ENCODE measurements around the gene NECTIN4.
A peak's percentile ranks its signal among the peaks of the same experiment; 100 is the strongest.
"Not testable (repeated sequence)": the region's sequence is repeated elsewhere in the genome, so short reads cannot be mapped to it uniquely, and the experiment has no call there.

NECTIN4 gene

DNA sequence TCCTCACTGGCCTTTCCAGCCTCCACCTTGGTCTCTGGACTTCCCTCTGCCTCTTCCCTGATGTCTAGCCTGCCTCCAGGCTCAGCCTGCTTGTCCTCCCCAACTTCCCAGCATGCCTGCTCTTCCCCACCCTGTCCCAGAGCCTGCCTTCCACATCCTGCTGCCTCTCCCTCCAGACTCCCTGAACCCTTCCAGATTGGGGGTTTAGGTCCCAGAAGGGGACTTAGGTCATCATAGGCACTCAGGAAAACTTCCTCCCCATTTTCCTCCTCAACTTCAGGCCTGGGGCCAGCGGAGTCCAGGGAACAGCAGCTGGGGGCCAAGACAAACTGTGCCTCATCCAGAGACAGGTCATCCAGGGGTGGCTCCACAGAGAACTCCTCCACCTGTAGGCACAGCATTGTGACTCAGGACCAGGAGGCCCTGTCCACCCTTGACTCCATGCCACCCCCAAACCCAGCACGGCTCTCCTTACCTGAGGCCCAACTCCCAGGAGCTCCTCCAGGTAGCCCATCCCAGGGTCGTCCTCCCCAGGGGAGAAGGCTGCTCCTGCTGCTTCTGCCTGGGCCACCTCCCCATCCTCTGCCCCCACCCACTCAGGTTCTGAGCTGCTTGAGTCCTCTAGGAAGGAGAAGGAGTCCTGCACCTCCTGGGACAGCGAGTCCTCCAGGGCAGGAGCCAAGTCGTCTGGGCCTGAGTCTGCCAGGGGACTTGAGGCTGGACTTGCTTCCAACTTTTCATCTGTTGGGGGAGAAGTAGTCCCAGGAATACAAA lies 40.2 kb downstream of the NECTIN4 start:
- no peak for DNase-seq

DNA sequence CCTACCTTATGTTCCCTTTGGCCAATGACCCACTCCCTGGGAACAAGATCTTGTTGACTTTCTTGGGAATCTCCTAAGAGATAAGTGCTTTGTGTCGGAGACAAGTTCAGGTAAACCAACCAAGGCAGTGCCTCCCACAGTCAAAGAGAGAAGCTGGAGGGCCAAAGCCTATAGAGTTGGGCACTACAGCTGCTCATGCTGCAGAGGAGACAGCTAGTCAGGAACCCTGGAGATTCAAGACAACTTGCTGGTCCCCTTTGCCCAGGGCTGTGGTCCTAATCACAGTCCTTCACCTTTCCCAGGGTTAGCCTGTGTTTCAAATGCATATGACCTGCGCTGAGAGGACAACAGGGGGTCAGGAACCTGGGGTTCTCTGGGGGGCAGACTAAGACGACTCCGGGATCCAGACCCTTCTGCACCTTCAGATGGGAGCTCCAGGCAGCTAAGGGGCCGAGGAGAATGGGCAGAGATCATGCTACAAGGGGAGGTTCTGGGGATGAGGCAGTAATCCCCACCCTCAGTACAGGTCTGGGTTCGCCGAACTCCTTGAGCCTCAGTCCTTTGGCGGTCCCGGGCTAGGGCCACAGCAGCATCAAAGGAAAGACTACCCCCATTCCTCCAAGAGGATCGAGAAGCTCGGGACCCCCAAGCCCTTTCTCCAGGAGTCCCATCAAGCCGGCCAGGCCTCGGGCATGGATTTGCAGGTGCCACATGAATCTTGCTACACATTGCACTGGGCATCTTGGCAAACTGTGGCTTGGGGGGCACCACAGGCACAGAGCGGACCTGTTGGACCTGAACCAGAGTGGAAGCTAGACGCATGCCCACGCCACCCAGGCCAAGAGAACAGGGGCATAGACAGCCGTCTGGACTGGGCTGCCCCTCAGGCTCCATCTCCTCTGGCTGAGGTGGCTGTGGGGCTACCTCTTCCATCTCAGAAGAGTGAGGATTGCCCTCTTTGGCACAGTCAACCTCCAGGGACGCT lies 41.6 kb downstream of the NECTIN4 start:
- no peak for DNase-seq

DNA sequence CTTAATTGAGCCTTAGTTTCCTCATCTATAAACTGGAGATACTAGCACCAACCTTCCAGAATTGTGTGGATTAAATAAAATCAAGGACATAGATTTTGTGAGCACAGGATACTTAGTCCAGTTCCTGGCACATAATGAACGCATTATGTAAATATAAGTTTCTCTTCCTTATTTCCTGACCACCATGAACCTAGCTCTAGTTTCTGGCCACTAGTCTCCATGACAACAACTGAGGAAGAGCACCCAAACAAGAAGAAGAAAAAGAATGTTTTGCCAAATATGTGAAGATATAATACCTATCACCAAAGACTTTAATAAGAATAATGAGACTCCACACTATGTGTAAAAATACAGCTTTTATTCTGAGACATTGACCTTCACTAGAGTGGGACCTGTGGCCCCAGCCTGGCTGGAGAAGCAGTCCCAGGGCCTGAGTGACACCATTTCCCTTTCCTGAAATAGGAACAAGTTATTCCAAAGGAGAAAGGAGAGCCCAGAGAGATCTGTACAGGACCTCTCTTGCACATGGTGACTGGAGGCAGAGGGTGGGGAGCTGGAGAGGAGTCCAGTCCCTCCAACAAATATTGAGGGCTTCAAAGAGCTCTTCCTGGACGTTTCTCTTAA lies 42.6 kb downstream of the NECTIN4 start:
- no peak for DNase-seq

DNA sequence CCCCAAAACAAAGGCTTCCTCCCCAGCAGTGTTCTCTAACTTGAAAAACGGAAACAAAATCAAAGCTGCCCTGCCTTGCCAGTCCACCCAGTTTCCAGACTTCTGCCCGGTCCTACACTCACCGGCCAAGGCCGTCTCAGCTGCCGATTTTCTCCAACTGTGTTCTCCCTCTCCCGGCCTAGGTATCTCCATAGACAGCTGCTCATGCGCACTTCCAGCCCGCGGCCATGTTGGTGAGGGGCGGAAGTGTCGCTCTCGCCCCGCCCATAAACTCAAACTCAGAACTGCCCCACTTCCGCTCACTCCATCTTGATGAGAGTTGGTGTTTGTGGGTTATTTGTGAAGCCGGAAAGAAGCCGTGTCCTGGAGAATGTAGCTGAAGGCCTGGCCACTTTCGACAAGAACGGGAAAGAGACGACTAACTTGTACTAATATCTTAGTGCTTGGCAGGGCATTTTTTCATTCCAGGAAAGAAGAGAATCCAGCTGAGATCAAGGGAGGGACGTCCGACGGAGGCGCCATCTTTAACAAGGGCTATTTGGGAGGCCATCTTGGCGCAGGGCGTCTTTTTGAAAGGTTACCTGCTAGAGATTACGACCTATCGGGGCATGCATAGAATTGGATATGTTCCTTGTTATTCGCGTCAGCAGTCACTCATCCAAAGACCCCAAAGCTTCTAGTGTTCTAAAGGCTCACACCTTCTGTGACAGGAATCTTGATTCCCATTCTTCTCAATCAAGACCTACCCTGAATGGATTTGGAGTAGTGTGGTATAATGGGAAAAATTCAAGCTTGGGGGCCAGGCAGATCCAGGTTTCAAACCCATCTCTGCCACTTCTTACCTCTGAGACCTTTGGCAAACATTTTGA lies 43.4 kb downstream of the NECTIN4 start, which contains the start of gene USF1:
Gene USF1 (minus strand): TSS at position 242 of the 869 bp plus-strand sequence. CDS start 2,702 bp downstream, outside the sequence.
- peak; percentile 80 for DNase-seq

DNA sequence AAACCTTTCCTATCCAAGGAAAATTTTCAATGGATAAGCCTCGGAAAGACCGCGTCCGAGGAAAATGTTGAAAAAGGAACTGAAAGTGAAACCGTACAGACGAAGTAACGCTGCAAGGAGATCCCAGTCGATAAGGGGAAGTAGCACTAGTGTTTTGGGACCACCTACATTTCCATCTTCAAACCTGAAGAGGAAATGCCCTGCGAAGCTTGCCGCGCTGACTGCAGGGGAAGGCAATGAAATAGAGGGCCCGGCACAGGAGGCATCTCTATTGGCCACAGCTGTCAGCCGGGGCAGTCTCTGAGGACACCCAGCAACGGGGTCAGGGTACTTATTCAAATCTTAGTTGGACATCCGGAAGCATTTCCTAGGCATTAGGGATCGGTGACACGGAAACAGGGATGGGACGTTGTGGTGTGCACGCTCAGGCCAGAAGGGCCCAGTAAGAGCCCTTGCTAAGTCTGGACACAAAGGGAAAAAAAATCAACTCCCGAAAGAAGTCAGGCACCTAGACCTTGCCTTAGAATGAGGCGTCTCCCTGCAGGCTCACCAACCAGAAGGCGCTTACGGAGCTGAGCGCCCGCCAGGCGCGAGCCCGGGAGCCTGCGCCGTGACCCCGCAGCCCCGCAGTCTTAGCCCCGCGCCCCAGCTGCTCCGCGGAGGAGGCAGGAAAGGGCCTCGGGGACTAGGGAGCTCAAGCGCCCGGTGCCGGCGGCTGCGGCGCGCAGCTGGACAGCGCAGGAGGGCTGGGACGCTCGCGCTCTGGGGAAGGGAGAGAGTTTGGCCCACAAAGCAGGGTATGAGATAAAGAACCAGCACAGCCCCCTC lies 44.2 kb downstream of the NECTIN4 start:
- no peak for DNase-seq

DNA sequence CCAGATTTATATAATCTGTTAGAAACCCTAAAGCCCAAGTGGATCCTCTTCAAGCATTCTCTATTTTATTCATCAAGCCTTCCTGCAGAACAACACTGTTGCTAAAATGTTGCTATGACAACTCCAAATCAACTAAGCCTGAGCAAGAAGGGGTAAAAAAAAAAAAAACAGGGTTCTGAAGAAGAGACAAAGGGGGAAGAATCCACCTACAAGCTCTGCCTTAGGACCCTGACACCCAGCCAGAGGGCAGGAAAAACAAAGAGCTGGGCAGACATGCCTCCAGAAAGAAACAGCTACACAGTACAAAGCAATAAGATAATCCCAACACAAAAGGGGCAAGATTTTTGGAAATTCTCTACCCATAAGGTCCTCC lies 44.8 kb downstream of the NECTIN4 start:
- no peak for DNase-seq

DNA sequence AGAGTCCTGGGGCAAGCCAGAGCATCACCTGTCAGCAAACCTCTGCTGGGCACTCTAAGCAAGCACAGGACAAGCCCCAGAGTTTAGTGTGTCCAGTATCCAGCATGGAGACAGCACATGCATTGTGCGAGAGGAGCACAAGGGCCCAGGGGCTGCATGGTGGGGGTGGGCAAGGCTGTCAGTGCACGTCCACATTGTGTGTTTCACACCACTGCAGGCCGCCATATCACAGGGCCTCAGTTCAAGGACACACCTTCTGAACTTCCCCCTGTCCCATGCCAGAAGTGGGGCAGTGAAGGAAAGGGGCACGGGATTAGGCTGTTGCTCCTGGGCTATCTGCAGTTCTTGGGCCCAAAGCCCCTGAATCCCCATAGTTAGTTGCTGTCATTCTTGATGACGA lies 49.8 kb downstream of the NECTIN4 start:
- DNase-seq, result no peak

DNA sequence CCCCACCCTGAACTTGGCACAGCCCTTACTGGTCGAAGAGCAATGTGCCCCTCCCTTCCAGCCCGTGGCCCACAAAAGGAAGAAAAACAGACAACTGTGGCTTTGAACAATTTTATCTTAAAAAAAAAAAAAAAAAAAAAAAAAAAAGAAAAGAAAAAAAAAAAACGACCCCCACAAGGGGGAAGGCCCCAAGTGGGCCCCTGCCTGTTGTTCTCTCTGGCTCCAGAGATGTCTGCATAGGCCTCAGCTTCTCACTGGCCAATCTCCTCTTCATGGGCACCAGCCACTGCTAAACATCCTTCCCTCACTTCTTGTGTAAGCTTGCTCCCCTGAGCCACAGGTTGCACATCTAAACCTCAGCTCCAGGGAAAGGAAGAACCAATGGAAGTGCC lies 50.2 kb downstream of the NECTIN4 start:
- no peak for DNase-seq

DNA sequence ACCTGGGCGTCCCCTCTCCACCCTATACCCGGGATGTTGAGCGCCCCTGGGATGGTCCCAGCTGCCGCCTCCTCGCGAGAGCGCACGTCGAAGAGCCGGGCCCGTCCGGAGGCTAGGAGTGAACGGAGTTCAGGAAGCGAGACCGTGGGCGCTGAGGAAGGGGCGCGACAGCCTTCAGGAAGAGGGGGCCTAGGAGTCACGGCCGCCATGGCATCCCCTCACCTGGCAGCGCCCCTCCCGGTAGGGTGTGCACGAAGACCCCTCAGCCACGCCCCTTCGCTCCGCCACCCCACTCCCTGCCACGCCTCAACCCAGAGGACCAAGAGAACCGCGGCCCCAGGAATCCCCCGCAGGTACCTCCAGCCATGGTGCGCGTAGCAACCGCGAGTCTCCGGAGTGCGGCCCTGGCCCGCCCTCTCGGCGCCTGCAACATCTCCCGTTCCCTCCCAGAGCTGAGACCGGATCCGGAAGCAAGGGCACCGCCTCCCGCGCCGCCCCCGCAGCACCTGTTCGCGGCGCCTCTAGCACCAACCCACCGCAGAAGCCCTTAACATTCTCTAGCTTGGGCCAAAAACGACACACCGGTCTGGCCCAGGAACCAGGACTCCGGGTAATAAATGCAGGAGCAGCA lies 50.7 kb downstream of the NECTIN4 start, which contains the start of gene TSTD1:
Gene TSTD1 (minus strand): TSS at position 442 of the 631 bp plus-strand sequence. CDS start 75 bp downstream, at position 367.
- DNase-seq, result peak; percentile 19

DNA sequence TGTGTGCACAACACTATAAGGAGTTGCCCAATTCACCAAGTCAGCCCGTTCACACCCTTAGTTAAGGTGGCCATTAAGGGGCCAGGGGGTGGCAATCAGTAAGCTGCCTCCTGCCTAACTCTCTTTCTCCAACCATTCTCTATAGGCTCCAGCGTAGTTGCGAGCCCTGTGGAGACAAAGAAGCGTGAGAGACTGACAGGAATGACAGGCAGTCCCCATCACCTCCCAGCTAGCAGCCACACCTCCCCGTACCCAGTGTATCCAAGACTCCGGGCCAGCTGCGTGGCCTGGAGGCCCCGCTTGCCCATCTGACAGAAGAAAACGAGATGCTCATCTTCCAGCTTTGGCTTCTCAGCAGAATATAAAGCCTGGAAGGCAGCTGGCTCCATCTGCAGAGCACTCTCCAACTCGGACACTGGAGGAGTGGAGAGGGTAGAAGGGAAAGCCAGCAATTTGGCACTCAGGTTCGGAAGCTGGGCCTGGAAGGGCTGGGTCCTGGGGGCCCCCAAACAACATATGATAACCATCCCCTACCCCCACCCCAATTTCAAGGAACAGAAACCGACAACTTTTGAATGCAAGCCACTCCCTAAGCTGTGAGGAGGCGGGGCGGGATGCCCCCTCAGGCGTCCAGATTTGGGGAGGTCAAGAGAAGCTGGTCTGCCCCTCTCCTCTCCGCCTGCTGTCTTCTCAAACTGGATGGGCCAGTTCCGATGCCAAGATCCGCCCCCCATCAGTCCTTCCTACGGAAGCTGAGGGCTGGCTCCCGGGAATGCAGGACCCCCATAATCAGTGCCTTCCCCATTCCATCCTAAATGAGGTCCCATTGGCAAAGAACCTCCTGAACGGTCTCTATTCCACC lies 51.5 kb downstream of the NECTIN4 start:
- DNase-seq, result no peak

DNA sequence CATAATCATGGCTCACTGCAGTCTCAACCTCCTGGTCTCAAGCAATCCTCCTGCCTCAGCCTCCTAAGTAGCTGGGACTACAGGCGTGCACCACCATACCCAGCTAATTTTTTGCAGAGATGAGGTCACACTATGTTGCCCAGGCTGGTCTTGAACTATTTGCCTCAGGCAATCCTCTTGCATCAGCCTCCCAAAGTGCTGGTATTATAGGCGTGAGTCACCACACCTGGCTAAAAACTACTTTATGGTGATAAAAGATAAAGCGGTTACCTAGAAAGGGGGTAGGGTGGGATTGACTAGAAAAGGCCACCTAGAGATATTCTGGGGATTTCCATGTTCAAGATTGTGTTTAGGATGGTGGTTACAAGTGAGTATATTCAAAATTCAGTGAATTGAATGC lies 55.6 kb downstream of the NECTIN4 start:
- DNase-seq, result no peak

DNA sequence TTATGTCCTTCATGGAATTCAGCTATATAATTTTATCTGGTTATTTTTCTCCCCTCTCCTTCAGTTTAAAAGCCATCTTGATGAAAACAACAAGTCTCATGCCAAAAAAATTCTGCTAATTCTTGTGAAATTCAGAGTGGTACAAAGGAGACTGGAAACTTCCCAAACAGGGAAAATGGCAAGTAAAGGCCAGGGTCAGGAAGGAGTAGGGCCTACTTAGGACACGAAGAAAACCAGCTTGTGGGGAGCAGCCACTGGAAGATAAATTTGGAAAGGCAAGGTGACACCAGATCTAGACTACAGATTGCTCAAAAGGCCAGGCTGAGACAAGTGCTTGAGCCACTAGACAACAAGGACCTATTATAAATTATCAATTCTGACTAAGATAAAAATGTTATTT lies 56.9 kb downstream of the NECTIN4 start:
- DNase-seq, result no peak

DNA sequence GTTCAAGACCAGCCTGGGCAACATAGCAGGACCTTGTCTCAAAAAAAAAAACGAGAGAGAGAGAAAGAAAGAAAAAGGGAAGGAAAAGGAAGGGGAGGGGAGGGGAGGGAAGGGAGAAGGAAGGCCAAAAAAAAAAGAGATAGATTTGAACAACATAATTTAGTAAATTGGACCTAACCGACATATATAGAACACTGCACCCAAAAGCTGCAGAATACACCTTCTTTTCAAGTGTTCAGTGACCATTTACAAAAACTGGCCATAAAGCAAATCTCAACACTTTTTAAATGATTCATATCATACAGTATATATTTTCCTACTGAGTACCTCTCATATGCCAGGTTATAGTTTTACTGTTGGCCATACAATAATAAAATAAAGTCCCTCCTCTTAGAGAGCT lies 57.5 kb downstream of the NECTIN4 start:
- DNase-seq, result no peak

DNA sequence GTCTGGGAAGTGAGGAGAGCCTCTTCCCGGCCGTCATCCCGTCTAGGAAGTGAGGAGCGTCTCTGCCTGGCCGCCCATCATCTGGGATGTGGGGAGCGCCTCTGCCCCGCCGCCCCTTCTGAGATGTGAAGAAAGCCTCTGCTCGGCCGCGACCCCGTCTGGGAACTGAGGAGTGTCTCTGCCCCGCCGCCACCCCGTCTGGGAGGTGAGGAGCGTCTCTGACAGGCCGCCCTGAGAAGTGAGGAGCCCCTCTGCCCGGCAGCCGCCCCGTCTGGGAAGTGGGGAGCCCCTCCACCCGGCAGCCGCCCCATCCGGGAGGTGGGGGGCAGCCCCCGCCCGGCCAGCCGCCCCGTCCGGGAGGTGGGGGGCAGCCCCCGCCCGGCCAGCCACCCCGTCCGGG lies 59.9 kb downstream of the NECTIN4 start:
- not testable (repeated sequence) for DNase-seq

DNA sequence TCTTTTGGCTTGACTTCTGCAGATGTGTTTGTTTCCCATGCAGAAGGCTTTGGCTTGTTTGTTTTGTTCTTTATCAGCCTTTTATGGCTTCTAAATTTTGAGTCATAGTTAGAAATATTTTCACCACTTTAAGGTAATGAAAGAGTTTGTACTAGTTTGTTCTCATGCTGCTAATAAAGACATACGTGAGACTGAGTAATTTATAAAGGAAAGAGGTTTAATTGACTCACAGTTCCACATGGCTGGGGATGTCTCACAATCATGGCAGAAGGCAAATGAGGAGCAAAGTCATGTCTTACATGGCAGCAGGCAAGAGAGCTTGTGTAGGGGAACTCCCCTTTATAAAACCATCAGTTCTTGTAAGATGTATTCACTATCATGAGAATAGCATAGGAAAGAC lies 62.4 kb downstream of the NECTIN4 start:
- not testable (repeated sequence) for DNase-seq

DNA sequence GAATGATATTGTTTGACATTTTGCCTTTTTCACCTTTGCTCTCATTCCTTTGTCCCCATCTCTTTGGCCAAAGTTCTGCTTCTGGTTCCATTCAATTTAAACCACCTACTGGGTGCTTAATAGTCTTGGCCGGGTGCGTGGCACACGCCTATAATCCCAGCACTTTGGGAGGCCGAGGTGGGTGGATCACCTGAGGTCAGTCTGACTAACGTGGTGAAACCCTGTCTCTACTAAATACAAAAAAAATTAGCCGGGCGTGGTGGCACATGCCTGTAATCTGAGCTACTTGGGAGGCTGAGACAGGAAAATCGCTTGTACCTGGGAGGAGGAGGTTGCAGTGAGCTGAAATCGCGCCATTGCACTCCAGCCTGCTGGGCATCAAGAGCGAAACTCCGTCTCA lies 66.9 kb downstream of the NECTIN4 start:
- DNase-seq, result not testable (repeated sequence)

DNA sequence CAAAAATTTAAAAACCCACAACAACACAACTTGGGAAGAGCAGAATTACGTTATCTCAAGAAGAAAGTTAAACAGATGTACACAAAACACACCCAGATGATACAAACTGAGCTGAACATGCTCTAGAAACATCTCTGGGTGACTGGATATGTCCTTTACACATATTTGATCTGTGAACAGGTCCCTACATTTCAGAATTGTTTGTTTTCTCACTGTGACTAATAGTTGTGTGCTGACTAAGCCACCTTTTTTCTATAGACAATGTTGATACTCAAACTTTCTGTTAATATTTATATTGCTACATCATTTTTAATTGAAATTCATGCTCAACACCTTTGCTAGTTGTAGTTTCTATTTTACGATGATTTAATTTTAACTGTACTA lies 67.4 kb downstream of the NECTIN4 start:
- DNase-seq, result no peak

DNA sequence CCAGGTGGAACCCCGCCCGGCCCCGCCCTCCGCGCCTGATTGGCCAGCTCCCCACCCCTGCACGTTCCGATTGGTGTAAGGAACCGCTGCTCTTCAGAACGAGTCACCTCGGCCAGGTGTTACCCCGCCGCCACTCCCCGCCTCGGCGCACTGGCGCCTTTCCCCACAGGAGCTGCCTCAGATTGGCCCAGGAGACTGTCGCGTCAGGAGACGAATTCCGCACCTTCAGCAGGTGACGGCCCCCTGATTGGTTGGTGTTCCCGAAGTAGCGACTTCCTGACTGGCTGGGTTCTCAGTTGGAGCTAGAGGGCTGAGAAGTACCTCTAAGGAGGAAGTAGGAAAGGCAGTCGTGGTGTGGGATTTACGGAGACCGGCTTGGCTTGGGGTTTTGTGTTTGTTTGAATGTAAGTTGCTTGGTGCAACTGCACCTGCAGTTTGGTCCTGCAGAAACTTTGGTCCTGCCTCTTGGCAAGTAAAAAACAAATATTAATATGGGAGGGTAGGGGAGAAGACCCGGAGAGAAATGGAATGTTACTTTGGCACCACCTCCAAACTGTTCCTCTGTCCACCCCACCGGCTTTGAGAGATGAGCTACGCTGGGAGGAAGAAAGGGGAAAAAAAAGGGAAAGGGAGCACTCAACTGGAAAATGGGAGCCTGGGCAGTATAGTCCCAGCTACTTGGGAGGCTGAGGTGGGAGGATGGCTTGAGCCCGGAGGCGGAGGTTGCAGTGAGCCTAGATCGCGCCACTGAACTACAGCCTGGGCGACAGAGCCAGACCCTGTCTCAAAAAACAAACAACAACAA lies 68.0 kb downstream of the NECTIN4 start:
- peak; percentile 80 for DNase-seq
